KOPT-K1 (cell line): ENCODE data around the gene DLX4.
A peak's percentile ranks its signal among the peaks of the same experiment; 100 is the strongest.

Experiments used
- H3K27ac ChIP-seq: fragments of 200-600 bp; sonication (generic); 2 replicates; pipeline ENCODE4 v1.5.1; 2016; ENCODE audit warnings: antibody characterized with exemption, mild to moderate bottlenecking, low read depth, low read length; ENCODE audit not compliant: poor library complexity, severe bottlenecking
- H3K36me3 ChIP-seq: fragments of 200-600 bp; sonication (generic); 2 replicates; pipeline ENCODE4 v1.5.1; 2017; ENCODE audit warnings: antibody characterized with exemption, mild to moderate bottlenecking, low read length, moderate library complexity; ENCODE audit not compliant: insufficient read depth
- H3K9me3 ChIP-seq: fragments of 200-600 bp; sonication (generic); 2 replicates; pipeline ENCODE4 v1.5.1; 2017; ENCODE audit warnings: antibody characterized with exemption, low read length, mild to moderate bottlenecking; ENCODE audit not compliant: insufficient read depth, poor library complexity, severe bottlenecking

DLX4 gene

GRCh38 chr17:49969134-49969759 is at the start of gene DLX4:
Gene DLX4 (plus strand): TSS chr17:49969190. CDS start chr17:49969469, 279 bp downstream.
- Histone ChIP-seq H3K36me3 (no peaks in the 10 kb centered on the region), H3K27ac (peak within 1 kb of the TSS; percentile 20), H3K9me3 (no peaks in the 10 kb centered on the region)

- H3K9me3 ChIP-seq, result no peaks in the 10 kb centered on the region
- no peaks in the 10 kb centered on the region for H3K36me3 ChIP-seq
- H3K27ac ChIP-seq, result no peak overlapping the region
These were observed 48.8 kb upstream of the DLX4 start for GRCh38 chr17:49920030-49920769.

- Histone ChIP-seq H3K36me3 (no peaks in the 10 kb centered on the region), H3K27ac (no peak overlapping the region), H3K9me3 (no peaks in the 10 kb centered on the region)
These were observed 46.9 kb upstream of the DLX4 start for GRCh38 chr17:49922095-49922494.

- H3K9me3 ChIP-seq, result no peaks in the 10 kb centered on the region
- no peak overlapping the region for H3K27ac ChIP-seq
- H3K36me3 ChIP-seq, result no peaks in the 10 kb centered on the region
These were observed 44.9 kb upstream of the DLX4 start for GRCh38 chr17:49924116-49924515.

- Histone ChIP-seq H3K36me3 (no peaks in the 10 kb centered on the region), H3K27ac (no peak overlapping the region), H3K9me3 (no peaks in the 10 kb centered on the region)
These were observed 44.4 kb upstream of the DLX4 start for GRCh38 chr17:49924589-49924988.

GRCh38 chr17:49925921-49926320 is 43.1 kb upstream of the DLX4 start:
- Histone ChIP-seq H3K27ac (no peak overlapping the region), H3K9me3 (no peaks in the 10 kb centered on the region), H3K36me3 (no peaks in the 10 kb centered on the region)

- Histone ChIP-seq H3K36me3 (no peaks in the 10 kb centered on the region), H3K9me3 (no peaks in the 10 kb centered on the region), H3K27ac (no peak overlapping the region)
These were observed 42.1 kb upstream of the DLX4 start for GRCh38 chr17:49926886-49927285.

GRCh38 chr17:49928126-49928800 is 40.7 kb upstream of the DLX4 start:
- Histone ChIP-seq H3K27ac (no peak overlapping the region), H3K9me3 (no peaks in the 10 kb centered on the region), H3K36me3 (no peaks in the 10 kb centered on the region)

GRCh38 chr17:49928837-49929475 is 40.0 kb upstream of the DLX4 start:
- H3K36me3 ChIP-seq, result no peaks in the 10 kb centered on the region
- H3K9me3 ChIP-seq, result no peaks in the 10 kb centered on the region
- H3K27ac ChIP-seq, result no peak overlapping the region

GRCh38 chr17:49930880-49931279 is 38.1 kb upstream of the DLX4 start:
- Histone ChIP-seq H3K36me3 (no peaks in the 10 kb centered on the region), H3K27ac (no peak overlapping the region), H3K9me3 (no peaks in the 10 kb centered on the region)

GRCh38 chr17:49931416-49932137 is 37.4 kb upstream of the DLX4 start:
- no peaks in the 10 kb centered on the region for H3K9me3 ChIP-seq
- no peak overlapping the region for H3K27ac ChIP-seq
- H3K36me3 ChIP-seq, result no peaks in the 10 kb centered on the region

GRCh38 chr17:49932138-49932723 is 36.8 kb upstream of the DLX4 start:
- Histone ChIP-seq H3K36me3 (no peaks in the 10 kb centered on the region), H3K9me3 (no peaks in the 10 kb centered on the region), H3K27ac (no peak overlapping the region)

GRCh38 chr17:49932901-49933300 is 36.1 kb upstream of the DLX4 start:
- no peaks in the 10 kb centered on the region for H3K36me3 ChIP-seq
- H3K27ac ChIP-seq, result no peak overlapping the region
- no peaks in the 10 kb centered on the region for H3K9me3 ChIP-seq

GRCh38 chr17:49935526-49936210 is 33.3 kb upstream of the DLX4 start:
- Histone ChIP-seq H3K27ac (no peak overlapping the region), H3K36me3 (no peaks in the 10 kb centered on the region)

More at GRCh38 chr17:49935526-49936210, 33.3 kb upstream of the DLX4 start:
- H3K9me3 ChIP-seq, result no peaks in the 10 kb centered on the region
